Naive B cell (primary cell): ENCODE data around the gene MYCN. TPM values are rescaled to one million over a fixed set of nuclear protein-coding genes. Genes with fewer than 3 reads are reported as not detected.

Experiments
- ATAC-seq, 2 donors: fragments of 150-1000 bp; cut with Tn5 transposase; 2 replicates each; pipeline ENCODE4 v1.10.0; 2021; ENCODE audit warnings: low read depth in 2 of 2, mild to moderate bottlenecking in 2 of 2, moderate library complexity in 2 of 2
- DNase-seq: peaks from one replicate; pipeline ENCODE4 v3.0.0; 2022
- H3K27ac Mint-ChIP-seq, 6 donors: one replicate each; pipeline ENCODE4 v1.8.0; 2020 to 2022; ENCODE audit warnings: mild to moderate bottlenecking in 6 of 6, mixed read lengths in 6 of 6, moderate library complexity in 5 of 6, inconsistent platforms in 2 of 6
- H3K27me3 Mint-ChIP-seq, 3 donors: one replicate each; pipeline ENCODE4 v1.8.0; 2021 to 2022; ENCODE audit warnings: mixed read lengths in 3 of 3, mild to moderate bottlenecking in 1 of 3
- H3K36me3 Mint-ChIP-seq, 2 donors: one replicate each; pipeline ENCODE4 v1.8.0; 2020 to 2022; ENCODE audit warnings: mixed read lengths in 2 of 2, inconsistent platforms in 1 of 2, mild to moderate bottlenecking in 1 of 2
- H3K4me1 Mint-ChIP-seq, 3 donors: one replicate each; pipeline ENCODE4 v1.8.0; 2020 to 2022; ENCODE audit warnings: mixed read lengths in 3 of 3, inconsistent platforms in 1 of 3, mild to moderate bottlenecking in 1 of 3, moderate library complexity in 1 of 3
- H3K4me3 Mint-ChIP-seq, 8 donors: one replicate each; pipeline ENCODE4 v1.8.0; 2020 to 2022; ENCODE audit warnings: mild to moderate bottlenecking in 8 of 8, mixed read lengths in 8 of 8, moderate library complexity in 8 of 8, inconsistent platforms in 2 of 8
- H3K9me3 Mint-ChIP-seq, 7 donors: one replicate each; pipeline ENCODE4 v1.8.0; 2020 to 2022; ENCODE audit warnings: mixed read lengths in 7 of 7, mild to moderate bottlenecking in 5 of 7, inconsistent platforms in 2 of 7, moderate library complexity in 1 of 7
- polyA plus RNA-seq, 6 donors: library from polyadenylated mRNA; unstranded; fragments of 300-500 nt; fragmentation: Illumina TruSeq; gene quantifications; one replicate each; pipeline ENCODE4 v1.2.3, GENCODE V29; 2021; ENCODE audit warnings: low read depth in 6 of 6

The MYCN gene
- polyA plus RNA-seq, 6 donors from 2014 or later: not detected

DNA sequence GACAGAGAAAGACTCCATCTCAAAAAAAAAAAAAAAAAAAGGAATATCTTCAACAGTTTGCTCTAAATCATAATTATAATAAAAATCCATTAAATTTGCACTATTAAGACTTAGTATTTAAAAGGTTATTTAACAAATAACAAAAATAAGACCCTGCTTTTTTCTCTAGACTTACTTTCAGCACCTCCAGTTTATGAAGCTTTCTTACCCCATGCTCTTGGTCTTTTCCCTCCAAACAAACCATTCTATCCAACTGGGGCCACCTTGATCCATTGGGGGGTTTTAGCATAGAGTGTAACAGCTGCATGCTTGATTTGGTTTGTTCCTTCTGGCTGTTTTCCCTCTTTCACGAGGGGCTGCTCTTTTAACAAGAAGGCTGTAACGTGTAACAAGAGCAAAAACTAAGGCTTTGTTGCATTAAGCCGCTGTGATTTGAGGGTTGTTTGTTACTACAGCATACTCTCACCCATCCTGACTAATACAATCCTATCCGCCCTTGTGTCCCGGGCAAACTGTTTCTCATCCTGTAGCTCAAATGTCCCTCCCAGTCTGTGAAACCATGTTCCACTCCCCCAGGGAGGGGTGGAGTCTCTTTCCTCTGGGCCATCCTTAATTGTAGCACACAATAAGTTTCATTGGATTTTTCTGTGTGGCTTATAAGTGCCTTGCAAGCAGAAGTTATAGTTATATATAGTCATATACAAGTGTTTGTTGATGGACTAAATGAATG, 9.6 kb upstream of the MYCN start:
- no peak for ATAC-seq
- H3K4me1 Mint-ChIP-seq: no peaks in the 10 kb centered on the region
- no peak overlapping the region for H3K4me3 Mint-ChIP-seq
- H3K27ac Mint-ChIP-seq: peak overlapping the region in 1 of 6 donors; percentile 52
- no peak for DNase-seq
- H3K36me3 Mint-ChIP-seq: no peaks in the 10 kb centered on the region
- H3K27me3 Mint-ChIP-seq: peaks cover 0 to 14% (median 4%) of the 10 kb centered on the region in 3 donors
- H3K9me3 Mint-ChIP-seq: peaks cover 0 to 2% (median 0%) of the 10 kb centered on the region in 7 donors

- Mint-ChIP-seq H3K27me3 (peaks cover under 1 to 14% (median 7%) of the 10 kb centered on the region in 3 donors), H3K4me1 (no peaks in the 10 kb centered on the region), H3K27ac (no peak overlapping the region), H3K4me3 (no peak overlapping the region), H3K9me3 (peaks cover 0 to 2% (median 0%) of the 10 kb centered on the region in 7 donors), H3K36me3 (no peaks in the 10 kb centered on the region)
- DNase-seq: no peak
- ATAC-seq: no peak
Measured at GRCh38 chr2:15931319-15931890, 8.9 kb upstream of the MYCN start.

GRCh38 chr2:15931950-15932349, 8.4 kb upstream of the MYCN start:
- DNase-seq: no peak
- no peaks in the 10 kb centered on the region for H3K36me3 Mint-ChIP-seq
- no peak for ATAC-seq
- no peak overlapping the region for H3K27ac Mint-ChIP-seq
- H3K9me3 Mint-ChIP-seq: peaks cover 0 to 2% (median 0%) of the 10 kb centered on the region in 7 donors
- peaks cover 6 to 17% (median 12%) of the 10 kb centered on the region in 3 donors for H3K27me3 Mint-ChIP-seq
- H3K4me3 Mint-ChIP-seq: no peak overlapping the region
- H3K4me1 Mint-ChIP-seq: no peaks in the 10 kb centered on the region

GRCh38 chr2:15932394-15933183, 7.8 kb upstream of the MYCN start:
- Mint-ChIP-seq H3K4me3 (no peak overlapping the region), H3K27me3 (peaks cover 12 to 23% (median 19%) of the 10 kb centered on the region in 3 donors), H3K27ac (no peak overlapping the region), H3K36me3 (no peaks in the 10 kb centered on the region), H3K4me1 (no peaks in the 10 kb centered on the region), H3K9me3 (peaks cover 0 to 2% (median 0%) of the 10 kb centered on the region in 7 donors)
- no peak for ATAC-seq
- no peak for DNase-seq

GRCh38 chr2:15933184-15933845, 7.0 kb upstream of the MYCN start:
- ATAC-seq: no peak
- Mint-ChIP-seq H3K27me3 (peaks cover 19 to 28% (median 24%) of the 10 kb centered on the region in 3 donors), H3K4me1 (no peaks in the 10 kb centered on the region), H3K36me3 (no peaks in the 10 kb centered on the region), H3K9me3 (peaks cover 0 to 2% (median 0%) of the 10 kb centered on the region in 7 donors), H3K4me3 (no peak overlapping the region), H3K27ac (no peak overlapping the region)
- no peak for DNase-seq

DNA sequence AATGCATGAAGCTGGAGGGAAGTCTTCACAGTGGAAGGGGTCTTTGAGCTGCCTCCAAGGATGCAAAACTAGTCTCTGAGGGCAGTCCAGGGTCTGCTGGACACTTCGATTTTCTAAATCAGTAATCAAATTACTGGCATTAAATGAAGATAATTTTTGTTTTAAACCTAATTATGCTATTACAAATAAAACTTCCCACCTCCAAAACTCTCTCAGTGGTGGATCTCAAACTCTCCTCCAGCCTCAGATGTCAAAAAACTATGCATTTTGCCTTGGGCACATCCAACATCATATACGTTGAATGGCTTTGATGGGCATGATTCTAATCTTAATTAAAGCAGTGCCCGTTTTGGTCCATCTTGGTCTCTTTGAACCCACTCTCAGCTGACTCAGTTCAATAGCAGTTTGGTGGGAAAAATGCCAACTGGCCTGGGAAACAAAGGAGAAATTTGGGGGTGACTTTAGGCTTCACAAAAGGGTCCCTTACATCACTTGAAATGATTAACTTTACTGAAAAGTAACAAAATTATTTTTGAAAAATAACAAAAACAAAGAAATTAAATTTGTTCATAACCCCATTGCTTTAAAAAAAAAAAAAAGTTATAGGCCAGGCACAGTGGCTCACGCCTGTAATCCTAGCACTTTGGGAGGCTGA, 5.9 kb upstream of the MYCN start:
- H3K9me3 Mint-ChIP-seq: peaks cover 0 to 2% (median 0%) of the 10 kb centered on the region in 7 donors
- no peak for ATAC-seq

DNA sequence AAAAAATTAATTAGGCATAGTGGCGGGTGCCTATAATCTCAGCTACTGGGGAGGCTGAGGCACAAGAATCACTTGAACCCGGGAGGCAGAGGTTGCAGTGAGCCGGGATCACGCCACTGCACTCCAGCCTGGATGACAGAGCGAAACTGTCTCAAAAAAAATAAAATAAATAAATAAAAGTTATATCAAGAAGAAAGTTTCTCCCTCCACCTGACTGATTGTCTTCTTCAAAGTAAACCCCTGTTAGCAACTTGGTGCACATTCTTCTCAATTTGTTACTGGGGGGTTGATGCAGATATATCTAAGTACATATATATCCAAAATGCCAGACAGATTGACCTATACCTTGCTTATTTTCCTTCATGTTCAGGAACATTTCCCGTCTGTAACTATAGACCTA, 5.2 kb upstream of the MYCN start:
- Mint-ChIP-seq H3K27ac (no peak overlapping the region), H3K9me3 (peaks cover 0 to 2% (median 0%) of the 10 kb centered on the region in 7 donors), H3K36me3 (no peaks in the 10 kb centered on the region), H3K4me3 (no peak overlapping the region), H3K4me1 (peaks cover 0 to 11% (median 8%) of the 10 kb centered on the region in 3 donors), H3K27me3 (peaks cover 29 to 35% (median 35%) of the 10 kb centered on the region in 3 donors)
- DNase-seq: no peak
- ATAC-seq: no peak

More for the DNA sequence above, 5.9 kb upstream of the MYCN start:
- Mint-ChIP-seq H3K4me3 (no peak overlapping the region), H3K27ac (no peak overlapping the region), H3K36me3 (no peaks in the 10 kb centered on the region), H3K27me3 (peaks cover 29 to 35% (median 35%) of the 10 kb centered on the region in 3 donors), H3K4me1 (peaks cover 0 to 8% (median 6%) of the 10 kb centered on the region in 3 donors)
- DNase-seq: no peak

DNA sequence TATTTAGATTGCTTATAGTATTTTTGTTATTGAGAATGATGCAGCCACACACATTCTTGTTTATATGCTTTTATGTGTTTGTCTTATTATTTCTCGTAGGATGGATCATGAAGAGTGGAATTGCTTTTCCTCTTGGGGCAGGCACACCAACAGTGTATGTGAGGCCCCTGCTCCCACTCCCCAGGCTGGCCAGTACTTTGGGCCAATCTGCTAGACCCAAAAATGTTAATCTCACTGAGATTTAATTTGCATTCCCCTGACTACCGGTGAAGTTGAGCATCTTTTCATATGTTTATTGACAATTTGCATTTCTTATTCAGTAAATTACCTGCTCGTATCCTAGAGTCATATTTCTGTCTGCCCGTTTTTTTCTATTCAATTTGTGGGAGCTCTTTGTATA, 4.7 kb upstream of the MYCN start:
- H3K9me3 Mint-ChIP-seq: peaks cover 0 to 2% (median 0%) of the 10 kb centered on the region in 7 donors
- peaks cover 32 to 37% (median 35%) of the 10 kb centered on the region in 3 donors for H3K27me3 Mint-ChIP-seq
- H3K4me3 Mint-ChIP-seq: no peak overlapping the region
- no peak for ATAC-seq
- H3K27ac Mint-ChIP-seq: no peak overlapping the region
- H3K4me1 Mint-ChIP-seq: peaks cover under 1 to 14% (median 9%) of the 10 kb centered on the region in 3 donors
- DNase-seq: no peak
- H3K36me3 Mint-ChIP-seq: no peaks in the 10 kb centered on the region

DNA sequence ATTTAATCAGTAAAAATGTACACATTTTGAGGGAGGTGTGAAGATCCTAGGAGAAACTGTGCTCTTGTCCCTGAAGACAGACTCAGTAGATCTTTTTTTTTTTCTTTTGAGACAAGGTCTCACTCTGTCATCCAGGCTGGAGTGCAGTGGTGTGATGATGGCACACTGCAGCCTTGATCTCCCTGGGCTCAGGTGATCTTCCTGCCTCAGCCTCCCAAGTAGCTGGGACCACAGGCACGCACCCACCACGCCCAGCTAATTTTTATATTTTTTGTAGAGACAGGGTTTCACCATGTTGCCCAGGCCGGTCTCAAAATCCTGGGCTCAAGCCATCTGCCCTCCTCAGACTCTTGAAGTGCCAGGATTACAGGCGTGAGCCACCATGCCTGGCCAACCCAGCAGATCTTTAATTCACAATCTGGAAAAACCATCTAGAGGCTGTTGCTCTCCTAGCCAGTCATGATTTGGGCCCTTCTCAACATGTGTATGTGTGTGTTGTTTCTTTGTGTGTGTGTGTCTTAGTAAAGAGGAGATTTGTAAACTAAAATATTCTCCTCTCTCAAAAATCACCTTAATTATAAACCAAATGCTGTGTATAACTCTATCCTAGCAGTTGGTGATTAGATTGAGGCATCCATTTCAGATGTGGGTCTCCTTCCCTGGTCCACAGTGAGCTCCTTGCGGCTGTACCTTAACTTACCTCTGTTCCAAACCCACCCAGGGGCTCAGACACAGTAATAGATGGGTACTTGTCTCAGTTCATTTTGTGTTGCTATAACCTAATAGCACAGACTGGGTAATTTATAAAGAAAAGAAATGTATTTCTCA, 3.9 kb upstream of the MYCN start:
- no peak overlapping the region for H3K27ac Mint-ChIP-seq
- no peak overlapping the region for H3K4me3 Mint-ChIP-seq
- H3K36me3 Mint-ChIP-seq: no peaks in the 10 kb centered on the region
- no peaks in the 10 kb centered on the region for H3K9me3 Mint-ChIP-seq
- no peak for DNase-seq
- ATAC-seq: no peak
- H3K27me3 Mint-ChIP-seq: peaks cover 38 to 45% (median 40%) of the 10 kb centered on the region in 3 donors
- H3K4me1 Mint-ChIP-seq: peaks cover 4 to 22% (median 16%) of the 10 kb centered on the region in 3 donors

GRCh38 chr2:15937105-15937881, 3.1 kb upstream of the MYCN start:
- no peak overlapping the region for H3K27ac Mint-ChIP-seq
- no peak for ATAC-seq
- H3K36me3 Mint-ChIP-seq: no peaks in the 10 kb centered on the region
- DNase-seq: no peak
- no peaks in the 10 kb centered on the region for H3K9me3 Mint-ChIP-seq
- peaks cover 4 to 23% (median 16%) of the 10 kb centered on the region in 3 donors for H3K4me1 Mint-ChIP-seq
- H3K27me3 Mint-ChIP-seq: peaks cover 38 to 46% (median 40%) of the 10 kb centered on the region in 3 donors
- no peak overlapping the region for H3K4me3 Mint-ChIP-seq

DNA sequence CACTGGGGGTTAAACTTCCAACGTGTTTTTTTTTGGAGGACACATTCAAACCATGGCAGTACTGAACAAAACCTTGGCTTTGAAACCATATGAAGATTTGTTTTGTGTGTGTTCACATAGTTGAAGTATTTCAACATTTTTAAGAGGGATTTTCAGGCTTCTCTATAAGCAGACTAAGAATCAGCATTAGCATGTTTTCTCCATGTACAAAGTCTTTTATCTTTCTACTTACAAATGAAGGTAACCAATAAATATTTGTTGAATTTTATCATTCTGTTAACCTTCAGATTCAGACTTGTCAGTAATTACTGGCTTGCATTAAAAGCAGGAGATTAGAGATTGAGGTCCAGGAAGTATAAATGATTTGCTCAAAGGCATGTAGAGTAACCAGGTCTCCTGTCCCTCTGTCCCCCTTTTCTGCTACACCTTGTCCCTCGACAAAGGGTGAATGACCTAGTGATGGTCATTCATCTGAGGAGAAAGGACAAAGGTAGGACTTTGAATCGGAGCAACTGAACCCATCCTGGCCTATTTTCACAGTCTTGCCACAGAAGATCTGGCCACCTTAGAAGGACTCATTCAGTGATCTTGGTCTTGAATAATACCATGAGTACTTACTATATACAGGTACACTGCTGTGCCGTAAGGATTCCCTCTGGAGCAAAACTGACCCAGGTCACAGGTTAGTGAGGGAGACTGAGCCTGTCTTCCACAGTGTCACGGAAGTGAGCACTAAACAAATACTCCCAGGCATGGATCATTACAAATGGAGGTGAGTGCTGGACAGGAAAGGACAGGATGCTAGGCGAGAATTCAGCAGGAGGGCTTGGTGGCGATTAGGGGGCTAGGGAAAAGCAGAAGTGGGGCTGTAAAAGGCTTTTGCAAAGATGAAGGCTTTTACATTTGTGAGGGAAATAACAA, 2.2 kb upstream of the MYCN start:
- Mint-ChIP-seq H3K4me1 (peaks cover 4 to 27% (median 21%) of the 10 kb centered on the region in 3 donors), H3K27ac (no peak overlapping the region), H3K9me3 (no peaks in the 10 kb centered on the region), H3K27me3 (peaks cover 43 to 51% (median 44%) of the 10 kb centered on the region in 3 donors), H3K4me3 (peak overlapping the region in 6 of 8 donors; percentile 1 to 76 (median 57)), H3K36me3 (no peaks in the 10 kb centered on the region)
- DNase-seq (no peak), ATAC-seq (no peak)
